Karpas-422 (cell line): ENCODE data around the gene EXO5. TPM values are rescaled to one million over a fixed set of nuclear protein-coding genes. Genes with fewer than 3 reads are reported as not detected.
"Not testable (repeated sequence)": the region's sequence is repeated elsewhere in the genome, so short reads cannot be mapped to it uniquely, and the experiment has no call there.

Source experiments
- DNase-seq: peaks from one replicate; pipeline ENCODE4 v3.0.0-alpha.2; 2015
- H2AFZ ChIP-seq: fragments of 200-600 bp; sonication (generic); 2 replicates; pipeline ENCODE4 v1.6.1; 2014; ENCODE audit warnings: antibody characterized with exemption, low read length, mixed read lengths
- H3K27ac ChIP-seq: fragments of 200-600 bp; sonication (generic); 2 replicates; pipeline ENCODE4 v1.5.1; 2014; ENCODE audit warnings: mild to moderate bottlenecking, low read length, moderate library complexity
- H3K27me3 ChIP-seq: fragments of 200-600 bp; sonication (generic); 2 replicates; pipeline ENCODE4 v1.6.1; 2014; ENCODE audit warnings: low read length, mixed read lengths
- H3K36me3 ChIP-seq: fragments of 200-600 bp; sonication (generic); 2 replicates; pipeline ENCODE4 v1.6.1; 2014; ENCODE audit warnings: low read length, mixed read lengths; ENCODE audit not compliant: insufficient read depth
- H3K4me1 ChIP-seq: fragments of 200-600 bp; sonication (generic); 2 replicates; pipeline ENCODE4 v1.6.1; 2014; ENCODE audit warnings: mild to moderate bottlenecking, low read length, mixed read lengths
- H3K4me2 ChIP-seq: fragments of 200-600 bp; sonication (generic); 2 replicates; pipeline ENCODE4 v1.6.1; 2014; ENCODE audit warnings: low read length, low read depth, mild to moderate bottlenecking; ENCODE audit not compliant: poor library complexity, severe bottlenecking
- H3K4me3 ChIP-seq: fragments of 200-600 bp; sonication (generic); 2 replicates; pipeline ENCODE4 v1.5.1; 2014; ENCODE audit warnings: mild to moderate bottlenecking, antibody characterized with exemption, low read length, mixed read lengths
- H3K79me2 ChIP-seq: fragments of 200-600 bp; sonication (generic); 2 replicates; pipeline ENCODE4 v1.6.1; 2014; ENCODE audit warnings: mild to moderate bottlenecking, low read length, mixed read lengths
- H3K9ac ChIP-seq: fragments of 200-600 bp; sonication (generic); 2 replicates; pipeline ENCODE4 v1.6.0; 2014; ENCODE audit warnings: low read length
- H3K9me2 ChIP-seq: fragments of 200-600 bp; sonication (generic), shearing (Covaris generic); replicated peaks from 2 replicates; pipeline ENCODE4 v1.6.0; 2014; ENCODE audit warnings: mild to moderate bottlenecking, low read length, moderate library complexity; ENCODE audit not compliant: insufficient read depth
- H3K9me3 ChIP-seq: fragments of 300-700, 200-600 bp; sonication (generic); 2 replicates; pipeline ENCODE4 v1.6.1; 2014; ENCODE audit warnings: low read length, mixed read lengths
- H4K20me1 ChIP-seq: fragments of 200-600 bp; sonication (generic); 2 replicates; pipeline ENCODE4 v1.6.1; 2014; ENCODE audit warnings: mild to moderate bottlenecking, antibody characterized with exemption, low read length, low read depth; ENCODE audit not compliant: insufficient read depth
- total RNA-seq: library from RNA; depleted of rRNA; stranded (reverse); fragments of >200 nt; shearing (Covaris generic); gene quantifications from 2 replicates; pipeline ENCODE4 v1.2.3, GENCODE V29; 2014; ENCODE audit warnings: low replicate concordance

The EXO5 gene
- total RNA-seq, 1 experiment from 2014 or later = 5.2 TPM

DNA sequence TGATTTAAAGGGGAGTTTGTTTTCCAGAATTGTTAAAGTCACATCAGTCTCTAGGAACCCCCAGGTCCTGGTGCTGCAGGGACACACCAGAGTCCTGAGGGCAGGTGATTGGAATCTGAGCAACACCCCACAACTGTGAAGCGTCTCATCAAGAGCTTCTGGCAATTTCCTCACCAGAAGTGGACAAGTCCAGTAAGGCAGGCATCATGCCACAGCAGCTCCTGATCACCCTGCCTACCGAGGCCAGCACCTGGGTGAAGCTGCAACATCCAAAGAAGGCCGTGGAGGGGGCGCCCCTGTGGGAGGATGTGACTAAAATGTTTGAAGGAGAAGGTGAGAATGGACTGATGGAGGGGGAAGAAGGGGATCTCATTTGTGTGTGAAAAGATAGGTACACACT lies 29.4 kb upstream of the EXO5 start:
- H3K36me3 ChIP-seq = peaks cover 52% of the 10 kb centered on the region
- H3K79me2 ChIP-seq = peaks cover 15% of the 10 kb centered on the region
- no peaks in the 10 kb centered on the region for H4K20me1 ChIP-seq
- peak overlapping the region; percentile 12; the same call in 1 of the 2 replicates for H3K9ac ChIP-seq
- H3K9me2 ChIP-seq = no peaks in the 10 kb centered on the region
- peak overlapping the region; percentile 84; the same call in 1 of the 2 replicates for H3K4me3 ChIP-seq
- H3K27me3 ChIP-seq = no peaks in the 10 kb centered on the region
- H3K27ac ChIP-seq = peak overlapping the region; percentile 27; the same call in 1 of the 2 replicates
- DNase-seq = no peak
- peaks cover 16% of the 10 kb centered on the region for H3K9me3 ChIP-seq
- peaks cover 21% of the 10 kb centered on the region for H3K4me1 ChIP-seq
- peak overlapping the region; percentile 74 for H3K4me2 ChIP-seq
- no peak overlapping the region for H2AFZ ChIP-seq

DNA sequence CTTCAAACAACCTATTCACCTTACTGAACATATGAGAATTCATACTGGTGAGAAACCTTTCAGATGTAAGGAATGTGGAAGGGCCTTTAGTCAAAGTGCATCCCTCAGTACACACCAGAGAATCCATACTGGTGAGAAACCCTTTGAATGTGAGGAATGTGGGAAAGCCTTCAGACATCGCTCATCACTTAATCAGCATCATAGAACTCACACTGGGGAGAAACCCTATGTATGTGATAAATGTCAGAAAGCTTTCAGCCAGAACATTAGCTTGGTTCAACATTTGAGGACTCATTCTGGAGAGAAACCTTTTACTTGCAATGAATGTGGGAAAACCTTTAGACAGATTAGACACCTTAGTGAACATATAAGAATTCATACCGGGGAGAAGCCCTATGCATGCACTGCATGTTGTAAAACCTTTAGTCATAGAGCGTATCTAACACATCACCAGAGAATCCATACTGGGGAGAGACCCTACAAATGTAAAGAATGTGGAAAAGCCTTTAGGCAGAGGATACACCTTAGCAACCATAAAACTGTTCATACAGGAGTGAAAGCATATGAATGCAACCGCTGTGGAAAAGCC lies 13.2 kb upstream of the EXO5 start:
- DNase-seq = no peak
- Histone ChIP-seq H3K9me2 (no peaks in the 10 kb centered on the region), H3K9ac (no peak overlapping the region), H3K27ac (no peak overlapping the region), H4K20me1 (no peaks in the 10 kb centered on the region), H3K36me3 (peaks cover 59% of the 10 kb centered on the region), H3K27me3 (no peaks in the 10 kb centered on the region), H3K9me3 (peaks cover 49% of the 10 kb centered on the region), H2AFZ (no peak overlapping the region), H3K79me2 (no peaks in the 10 kb centered on the region; the same call in 1 of the 2 replicates), H3K4me1 (no peaks in the 10 kb centered on the region), H3K4me3 (no peak overlapping the region), H3K4me2 (no peak overlapping the region)

DNA sequence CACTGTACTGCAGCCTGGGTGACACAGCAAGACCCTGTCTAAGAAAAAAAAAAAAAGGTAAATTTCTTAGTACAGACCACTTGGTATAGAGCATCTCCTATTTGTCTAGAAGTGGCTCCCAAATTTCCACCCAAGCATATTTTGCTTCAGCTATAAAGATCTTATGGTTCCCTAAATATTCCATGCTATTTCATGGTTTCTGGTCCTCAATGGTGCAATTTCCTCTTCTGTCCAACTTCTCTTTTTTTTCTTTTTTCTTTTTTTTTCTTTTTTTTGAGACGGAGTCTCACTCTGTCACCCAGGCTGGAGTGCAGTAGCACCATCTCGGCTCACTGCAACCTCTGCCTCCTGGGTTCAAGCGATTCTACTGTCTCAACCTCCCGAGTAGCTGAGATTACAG lies 5.9 kb upstream of the EXO5 start:
- H3K79me2 ChIP-seq, H2AFZ ChIP-seq, H3K27me3 ChIP-seq, H3K36me3 ChIP-seq, H4K20me1 ChIP-seq, H3K9me2 ChIP-seq, H3K4me1 ChIP-seq, H3K9ac ChIP-seq, H3K4me3 ChIP-seq, H3K4me2 ChIP-seq, DNase-seq, H3K27ac ChIP-seq: not testable (repeated sequence)
- peaks cover 32% of the 10 kb centered on the region for H3K9me3 ChIP-seq

DNA sequence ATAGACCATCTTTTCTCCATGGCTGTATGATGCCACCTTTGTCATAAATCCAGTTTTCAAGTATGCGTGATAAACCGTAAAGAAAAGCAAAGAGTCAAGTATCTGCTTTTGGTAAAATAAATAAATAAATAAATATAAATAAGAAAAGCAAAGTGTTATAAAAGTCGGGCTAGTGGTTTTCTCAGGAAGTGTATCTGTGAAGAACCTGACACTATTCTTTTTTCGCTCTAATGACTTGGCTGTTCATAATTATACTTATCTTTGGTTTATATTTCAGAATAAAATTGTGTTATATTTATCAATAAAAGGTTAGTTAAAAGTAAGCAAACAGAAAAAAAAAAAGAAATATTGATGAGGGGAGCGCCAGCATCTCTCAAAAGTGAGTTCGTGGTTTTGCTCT lies 594 bp upstream of the EXO5 start:
- Histone ChIP-seq H4K20me1 (no peaks in the 10 kb centered on the region), H2AFZ (peak overlapping the region; percentile 98; the same call in 1 of the 2 replicates), H3K9ac (peak overlapping the region; percentile 89), H3K9me3 (peaks cover 39% of the 10 kb centered on the region), H3K9me2 (no peaks in the 10 kb centered on the region), H3K27me3 (no peaks in the 10 kb centered on the region), H3K4me2 (peak overlapping the region; percentile 92), H3K27ac (peak overlapping the region; percentile 49; the same call in 1 of the 2 replicates), H3K36me3 (peaks cover 17% of the 10 kb centered on the region), H3K79me2 (peaks cover 16% of the 10 kb centered on the region), H3K4me3 (peak overlapping the region; percentile 93), H3K4me1 (peaks cover 15% of the 10 kb centered on the region)
- no peak for DNase-seq

DNA sequence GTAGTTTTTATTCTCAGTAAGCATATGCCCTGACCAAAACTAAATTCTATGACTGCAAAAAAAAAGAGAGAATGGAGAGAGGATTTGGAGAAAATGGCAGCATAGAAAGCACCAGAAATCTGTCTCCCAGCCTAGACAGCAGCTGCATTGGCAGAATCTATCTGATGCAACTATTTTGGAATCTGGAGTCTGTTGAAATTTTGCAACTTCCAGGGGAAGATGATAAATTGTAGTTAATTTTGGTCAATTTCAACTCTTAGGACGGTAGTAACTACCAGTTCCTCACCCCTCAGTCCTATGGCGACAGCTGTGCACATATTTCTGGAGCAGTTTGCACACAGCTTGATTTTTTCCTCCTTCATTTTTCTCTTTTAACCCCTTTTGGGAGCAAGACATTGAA lies 10.9 kb downstream of the EXO5 start:
- H2AFZ ChIP-seq = no peak overlapping the region
- no peak overlapping the region for H3K9ac ChIP-seq
- no peak overlapping the region for H3K27ac ChIP-seq
- H3K9me3 ChIP-seq = peaks cover 22% of the 10 kb centered on the region
- H3K4me3 ChIP-seq = no peak overlapping the region
- DNase-seq = no peak
- H3K9me2 ChIP-seq = no peaks in the 10 kb centered on the region
- no peaks in the 10 kb centered on the region for H3K27me3 ChIP-seq
- peaks cover 17% of the 10 kb centered on the region for H3K36me3 ChIP-seq
- H3K79me2 ChIP-seq = no peaks in the 10 kb centered on the region
- H3K4me2 ChIP-seq = no peak overlapping the region
- H4K20me1 ChIP-seq = no peaks in the 10 kb centered on the region
- no peaks in the 10 kb centered on the region for H3K4me1 ChIP-seq

DNA sequence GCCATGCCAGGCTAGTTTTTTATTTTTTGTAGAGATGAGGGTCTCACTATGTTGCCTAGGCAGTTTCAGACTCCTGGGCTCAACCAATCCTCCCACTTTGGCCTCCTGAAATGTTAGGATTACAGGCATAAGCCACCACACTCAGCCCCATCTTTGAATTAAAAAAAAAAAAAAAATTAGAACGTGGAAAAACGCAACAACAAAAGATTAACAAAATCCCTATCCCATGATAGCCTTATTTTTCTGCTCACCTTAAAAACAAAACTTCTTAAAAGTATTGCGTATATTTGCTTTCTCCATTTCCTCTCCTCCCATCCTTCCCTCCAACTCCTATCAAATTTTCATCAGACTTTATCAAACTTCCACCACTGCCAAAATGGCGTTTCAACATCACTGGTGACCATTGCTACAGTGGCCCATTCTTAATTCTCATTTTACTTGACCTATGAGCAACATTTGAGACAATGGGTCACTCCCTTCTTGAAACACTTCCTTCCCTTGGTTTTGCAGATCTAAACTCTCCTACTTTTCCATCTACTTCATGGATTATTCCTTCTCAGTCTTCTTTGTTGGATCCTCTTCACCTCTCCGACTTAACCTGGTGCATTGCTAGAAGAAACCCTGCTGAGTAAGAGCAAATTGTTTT lies 22.3 kb downstream of the EXO5 start:
- peaks cover 6% of the 10 kb centered on the region; the same call in 1 of the 2 replicates for H3K9me3 ChIP-seq
- peak overlapping the region; percentile 98 for H2AFZ ChIP-seq
- H3K36me3 ChIP-seq = peaks cover 22% of the 10 kb centered on the region
- no peaks in the 10 kb centered on the region for H3K27me3 ChIP-seq
- peak overlapping the region; percentile 99 for H3K4me2 ChIP-seq
- H3K27ac ChIP-seq = no peak overlapping the region
- H3K79me2 ChIP-seq = peaks cover 10% of the 10 kb centered on the region; the same call in 1 of the 2 replicates
- no peaks in the 10 kb centered on the region for H3K9me2 ChIP-seq
- peak overlapping the region; percentile 78 for H3K4me3 ChIP-seq
- H4K20me1 ChIP-seq = no peaks in the 10 kb centered on the region
- no peak for DNase-seq
- peaks cover 23% of the 10 kb centered on the region for H3K4me1 ChIP-seq
- peak overlapping the region; percentile 73 for H3K9ac ChIP-seq

DNA sequence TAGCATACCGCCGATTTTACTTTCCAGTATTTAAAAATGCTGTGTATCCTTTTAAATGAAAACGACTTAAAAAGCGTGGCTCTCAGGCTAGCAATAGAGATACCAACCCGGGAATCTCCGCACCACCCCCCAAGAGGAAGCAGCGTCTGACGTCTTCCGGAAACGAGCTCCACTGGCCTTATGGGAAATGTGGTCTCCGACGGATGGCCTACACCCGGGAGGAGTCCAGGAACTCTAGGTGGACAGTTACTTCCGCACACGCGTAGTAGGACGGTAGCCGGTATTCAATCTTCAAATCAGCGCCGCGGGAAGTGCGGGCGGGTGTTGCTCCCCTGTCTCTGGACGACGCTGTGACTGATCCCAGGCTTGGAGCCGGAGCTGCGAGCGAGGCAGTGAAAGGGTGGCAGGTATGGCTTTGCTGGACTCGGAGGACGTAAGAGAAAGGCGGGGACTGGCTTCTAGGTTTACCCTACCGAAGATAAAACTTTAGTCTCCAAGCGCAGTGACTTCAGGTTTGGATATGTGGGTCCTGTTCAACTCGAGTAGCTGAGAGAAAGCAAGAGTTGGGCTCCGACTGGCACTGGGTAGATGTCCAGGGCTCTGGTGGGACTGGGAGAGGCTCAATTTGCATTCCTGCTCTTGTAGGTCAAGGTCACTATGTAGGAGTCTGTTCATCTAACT lies 23.0 kb downstream of the EXO5 start, which contains the start of gene ZNF684:
ZNF684 (plus strand) TSS at position 257 of the 681 bp plus-strand sequence. CDS start 1,530 bp downstream, outside the sequence.
- no peaks in the 10 kb centered on the region for H3K9me2 ChIP-seq
- peak within 1 kb of the TSS; percentile 78 for H3K4me3 ChIP-seq
- H3K27ac ChIP-seq = peak within 1 kb of the TSS; percentile 59
- H3K9ac ChIP-seq = peak within 1 kb of the TSS; percentile 73
- H2AFZ ChIP-seq = peak within 1 kb of the TSS; percentile 98
- H3K4me1 ChIP-seq = peaks cover 23% of the 10 kb centered on the region
- peaks cover 23% of the 10 kb centered on the region for H3K36me3 ChIP-seq
- peak within 1 kb of the TSS; percentile 99 for H3K4me2 ChIP-seq
- H3K27me3 ChIP-seq = no peaks in the 10 kb centered on the region
- peak; percentile 97 for DNase-seq
- 0 out of 2 replicates have a peak, but pooled peaks cover 6% of the 10 kb centered on the region for H3K9me3 ChIP-seq
- no peaks in the 10 kb centered on the region for H4K20me1 ChIP-seq
- H3K79me2 ChIP-seq = peaks cover 10% of the 10 kb centered on the region; the same call in 1 of the 2 replicates

DNA sequence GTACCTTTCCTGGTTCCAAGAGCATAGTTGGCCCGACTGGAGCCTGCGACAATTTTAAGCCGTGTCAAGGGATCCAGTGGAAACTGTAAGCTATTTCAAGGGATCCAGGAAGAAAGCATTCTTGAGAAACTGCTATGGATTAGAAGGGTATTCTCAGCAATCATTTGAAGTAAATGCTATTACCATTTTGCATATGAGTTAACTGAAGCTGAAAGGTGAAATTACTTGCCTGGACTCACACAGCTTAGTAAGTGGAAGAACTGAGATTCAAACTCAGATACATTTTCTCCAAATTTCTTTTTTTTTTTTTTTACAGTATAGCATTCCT lies 23.5 kb downstream of the EXO5 start:
- Histone ChIP-seq H3K4me1 (peaks cover 23% of the 10 kb centered on the region), H3K9ac (peak overlapping the region; percentile 73), H3K36me3 (peaks cover 23% of the 10 kb centered on the region), H3K79me2 (peaks cover 10% of the 10 kb centered on the region; the same call in 1 of the 2 replicates), H4K20me1 (no peaks in the 10 kb centered on the region), H3K27me3 (no peaks in the 10 kb centered on the region), H3K4me3 (peak overlapping the region; percentile 78), H3K27ac (peak overlapping the region; percentile 59), H3K4me2 (peak overlapping the region; percentile 99), H2AFZ (peak overlapping the region; percentile 60), H3K9me3 (0 out of 2 replicates have a peak, but pooled peaks cover 6% of the 10 kb centered on the region), H3K9me2 (no peaks in the 10 kb centered on the region)
- peak; percentile 57 for DNase-seq
